Osteoblast (primary cell): ENCODE results near the gene TALDO1. TPM values are rescaled to one million over a fixed set of nuclear protein-coding genes. Genes with fewer than 3 reads are reported as not detected.
A peak's percentile ranks its signal among the peaks of the same experiment; 100 is the strongest.

Experiments used
- DNase-seq: peaks from one replicate; pipeline ENCODE4 v3.0.0; 2011; ENCODE audit warnings: low spot score, mixed read lengths; ENCODE audit not compliant: insufficient read length; ENCODE audit errors: missing footprints
- H2AFZ ChIP-seq: 2 replicates; pipeline ENCODE4 v1.6.0; 2011; ENCODE audit warnings: mild to moderate bottlenecking, low read length
- H3K27ac ChIP-seq: 2 replicates; pipeline ENCODE4 v1.5.1; 2011; ENCODE audit warnings: mild to moderate bottlenecking, low read depth, low read length, moderate library complexity
- H3K27me3 ChIP-seq: 2 replicates; pipeline ENCODE4 v1.6.0; 2012; ENCODE audit warnings: mild to moderate bottlenecking, control low read depth, inconsistent platforms, low read length, moderate library complexity; ENCODE audit not compliant: insufficient read depth
- H3K36me3 ChIP-seq: 2 replicates; pipeline ENCODE4 v1.5.1; 2011; ENCODE audit warnings: mild to moderate bottlenecking, low read length, control low read depth, moderate library complexity; ENCODE audit not compliant: insufficient read depth
- H3K4me1 ChIP-seq: 2 replicates; pipeline ENCODE4 v1.5.1; 2011; ENCODE audit warnings: mild to moderate bottlenecking, low read length, control low read depth, moderate library complexity; ENCODE audit not compliant: insufficient read depth
- H3K4me2 ChIP-seq: 2 replicates; pipeline ENCODE4 v1.6.0; 2011; ENCODE audit warnings: mild to moderate bottlenecking, low read length; ENCODE audit not compliant: insufficient read depth
- H3K4me3 ChIP-seq: fragments of 200-600 bp; sonication (generic); 3 replicates; pipeline ENCODE4 v1.5.1; 2012; ENCODE audit warnings: mild to moderate bottlenecking, low read length, inconsistent platforms; ENCODE audit not compliant: insufficient read depth
- H3K79me2 ChIP-seq: 2 replicates; pipeline ENCODE4 v1.6.0; 2012; ENCODE audit warnings: mild to moderate bottlenecking, low read length, control low read depth, inconsistent platforms; ENCODE audit not compliant: insufficient read depth
- H3K9me3 ChIP-seq: 2 replicates; pipeline ENCODE4 v1.5.1; 2011; ENCODE audit warnings: low read depth, low read length, control low read depth
- H4K20me1 ChIP-seq: 2 replicates; pipeline ENCODE4 v1.6.0; 2012; ENCODE audit warnings: mild to moderate bottlenecking, low read length, control low read depth; ENCODE audit not compliant: insufficient read depth
- CTCF ChIP-seq: IDR thresholded peaks from 2 replicates; pipeline ENCODE4 v1.5.1; 2011; ENCODE audit warnings: mild to moderate bottlenecking, low read depth, low read length, moderate library complexity; ENCODE audit errors: extremely low read depth
- total RNA-seq: library from RNA; depleted of rRNA; stranded (reverse); fragments of >200 nt; gene quantifications from 2 replicates; pipeline ENCODE4 v1.2.3, GENCODE V29; 2012

TALDO1 gene
- total RNA-seq, 1 donor, result 204 TPM

DNA sequence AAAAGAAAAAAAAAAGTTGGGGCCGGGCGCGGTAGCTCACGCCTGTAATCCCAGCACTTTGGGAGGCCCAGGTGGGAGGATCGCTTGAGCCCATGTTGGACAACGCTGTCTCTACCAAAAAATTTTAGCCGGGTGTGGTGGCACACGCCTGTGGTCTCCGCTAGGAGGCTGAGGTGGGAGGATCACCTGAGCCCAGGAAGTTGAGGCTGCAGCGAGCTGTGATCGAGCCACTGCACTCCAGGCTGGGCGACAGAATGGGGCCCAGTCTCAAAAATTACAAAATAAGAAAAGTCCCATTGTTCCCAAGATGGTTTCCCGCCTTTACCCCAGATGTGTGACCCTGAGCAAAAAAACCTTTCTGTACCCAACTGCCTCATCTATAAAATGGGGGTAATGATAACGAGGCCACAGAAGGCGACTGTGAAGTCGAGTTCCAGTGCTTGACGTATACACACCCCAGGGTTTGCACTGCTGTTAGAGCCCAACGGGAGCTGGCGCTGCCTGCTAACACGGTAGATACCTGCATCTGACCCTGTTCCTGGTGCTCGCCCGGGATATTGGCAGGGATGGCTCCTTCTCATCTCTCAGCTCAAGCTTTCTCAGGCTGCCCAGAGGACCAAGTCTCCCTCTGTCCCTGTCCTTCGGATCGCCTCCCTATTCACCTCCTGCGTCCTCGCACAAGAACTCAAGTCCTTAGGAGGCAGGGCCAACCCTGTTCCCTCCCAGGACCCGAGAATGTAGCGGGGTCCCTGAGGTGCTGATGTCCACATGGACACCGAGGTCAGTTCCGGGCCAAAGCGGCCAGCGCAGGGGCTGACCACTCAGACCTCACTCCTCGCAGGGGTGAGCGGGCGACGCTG lies 61.4 kb downstream of the TALDO1 start:
- H2AFZ ChIP-seq, result peak overlapping the region; percentile 97
- no peaks in the 10 kb centered on the region for H3K9me3 ChIP-seq
- no peaks in the 10 kb centered on the region for H3K27me3 ChIP-seq
- peak overlapping the region; percentile 99 for H3K27ac ChIP-seq
- peaks cover 27% of the 10 kb centered on the region for H3K36me3 ChIP-seq
- peak; percentile 94 for DNase-seq
- peaks cover 43% of the 10 kb centered on the region for H3K79me2 ChIP-seq
- H3K4me3 ChIP-seq, result peak overlapping the region; percentile 82
- H3K4me1 ChIP-seq, result peaks cover 36% of the 10 kb centered on the region
- H4K20me1 ChIP-seq, result peaks cover 30% of the 10 kb centered on the region
- no peak for TF ChIP-seq CTCF
- H3K4me2 ChIP-seq, result peak overlapping the region; percentile 98

- peak within 1 kb of the TSS; percentile 99 for H3K27ac ChIP-seq
- peak; percentile 100 for DNase-seq
- peaks cover 30% of the 10 kb centered on the region for H3K36me3 ChIP-seq
- H4K20me1 ChIP-seq, result peaks cover 30% of the 10 kb centered on the region
- H3K4me3 ChIP-seq, result peak within 1 kb of the TSS; percentile 82
- peaks cover 37% of the 10 kb centered on the region for H3K79me2 ChIP-seq
- H3K9me3 ChIP-seq, result no peaks in the 10 kb centered on the region
- TF ChIP-seq CTCF, result no peak
- peaks cover 28% of the 10 kb centered on the region for H3K4me1 ChIP-seq
- H3K4me2 ChIP-seq, result peak within 1 kb of the TSS; percentile 98
- H2AFZ ChIP-seq, result peak within 1 kb of the TSS; percentile 97
- H3K27me3 ChIP-seq, result no peaks in the 10 kb centered on the region
Measured at GRCh38 chr11:809287-810039, 62.2 kb downstream of the TALDO1 start, which contains the start of gene RPLP2. TSS of gene RPLP2 (plus strand) at chr11:809967. CDS start at chr11:810235, 268 bp downstream.

- H3K4me2 ChIP-seq, result peak overlapping the region; percentile 95
- H3K27me3 ChIP-seq, result no peaks in the 10 kb centered on the region
- no peak for DNase-seq
- peaks cover 24% of the 10 kb centered on the region for H3K4me1 ChIP-seq
- peak overlapping the region; percentile 82 for H3K4me3 ChIP-seq
- H4K20me1 ChIP-seq, result peaks cover 30% of the 10 kb centered on the region
- H3K27ac ChIP-seq, result peak overlapping the region; percentile 99
- H3K9me3 ChIP-seq, result no peaks in the 10 kb centered on the region
- peaks cover 37% of the 10 kb centered on the region for H3K79me2 ChIP-seq
- TF ChIP-seq CTCF, result no peak
- H2AFZ ChIP-seq, result no peak overlapping the region
- H3K36me3 ChIP-seq, result peaks cover 30% of the 10 kb centered on the region
Measured at GRCh38 chr11:810040-810567, 62.8 kb downstream of the TALDO1 start.
